Calu3 (cell line): ENCODE results near the gene AHSA1. TPM values are rescaled to one million over a fixed set of nuclear protein-coding genes. Genes with fewer than 3 reads are reported as not detected.

Experiments
- BruUV-seq: library from RNA; stranded (reverse); fragments of 400-500 nt; replicated peaks from 2 replicates; lab custom pipeline; 2021; lab: Mats Ljungman, UMichigan
- CTCF ChIA-PET: fragments of 300-600 bp; sonication (Branson Sonifier 250); formaldehyde crosslinking; loops from one replicate; lab custom pipeline; 2022; ENCODE audit warnings: antibody characterized with exemption; lab: Charles Lee
- DNase-seq: peaks from one replicate; pipeline ENCODE4 v3.0.0; 2022
- H3K27ac Mint-ChIP-seq: one replicate; pipeline ENCODE4 v1.8.0; 2022; ENCODE audit warnings: mixed read lengths; ENCODE audit not compliant: unreplicated experiment
- H3K27me3 Mint-ChIP-seq: one replicate; pipeline ENCODE4 v1.8.0; 2022; ENCODE audit warnings: mixed read lengths; ENCODE audit not compliant: unreplicated experiment
- H3K36me3 Mint-ChIP-seq: one replicate; pipeline ENCODE4 v1.8.0; 2022; ENCODE audit warnings: mild to moderate bottlenecking, moderate library complexity, mixed read lengths; ENCODE audit not compliant: insufficient read depth, unreplicated experiment
- H3K4me1 Mint-ChIP-seq: one replicate; pipeline ENCODE4 v1.8.0; 2022; ENCODE audit warnings: mild to moderate bottlenecking, low read depth, mixed read lengths; ENCODE audit not compliant: unreplicated experiment
- H3K4me3 Mint-ChIP-seq: one replicate; pipeline ENCODE4 v1.8.0; 2022; ENCODE audit warnings: mild to moderate bottlenecking, low read depth, moderate library complexity, mixed read lengths; ENCODE audit not compliant: unreplicated experiment
- H3K9me3 Mint-ChIP-seq: one replicate; pipeline ENCODE4 v1.8.0; 2022; ENCODE audit warnings: low read depth, mixed read lengths; ENCODE audit not compliant: unreplicated experiment
- intact Hi-C: fragments of 100-400 bp; cut with micrococcal nuclease; formaldehyde crosslinking; loops from one replicate; pipeline ENCODE4 v1.10.0; 2022; ENCODE audit not compliant: unreplicated experiment
- total RNA-seq: library from RNA; stranded (reverse); gene quantifications from 2 replicates; pipeline ENCODE4 v1.2.3, GENCODE V29; 2022
- TF ChIP-seq, protein P1 (sequence below): fragments of 200-600 bp; IDR thresholded peaks from one replicate; pipeline ENCODE4 v1.8.0; 2022; ENCODE audit warnings: antibody characterized with exemption; ENCODE audit not compliant: unreplicated experiment

AHSA1 gene
- total RNA-seq, 1 experiment from 2014 or later = 287 TPM

DNA sequence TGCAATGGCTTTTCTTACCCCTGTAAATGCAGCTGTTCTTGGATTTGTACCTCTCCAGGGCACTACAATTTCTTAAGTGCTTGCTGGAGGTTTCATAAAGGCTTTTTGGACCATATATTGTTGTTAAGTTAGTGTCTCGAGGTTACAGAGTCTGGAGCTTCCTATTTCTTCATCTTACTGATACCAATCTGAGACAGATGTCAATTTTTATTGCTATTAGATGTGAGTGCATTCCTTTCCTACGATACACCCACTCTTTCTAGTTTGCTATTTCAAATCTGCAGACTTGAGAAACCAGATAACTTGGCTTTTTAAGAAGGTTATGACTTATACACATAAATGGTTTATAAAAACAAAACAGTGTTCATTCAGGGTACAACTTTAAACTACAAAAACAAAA lies 36.7 kb upstream of the AHSA1 start:
- CTCF ChIA-PET = no interaction called here
- no TSS peak for BruUV-seq
- Mint-ChIP-seq H3K9me3 (peaks cover 3% of the 10 kb centered on the region), H3K27ac (no peak overlapping the region), H3K4me1 (peaks cover 12% of the 10 kb centered on the region), H3K36me3 (peaks cover 5% of the 10 kb centered on the region), H3K27me3 (no peaks in the 10 kb centered on the region), H3K4me3 (no peak overlapping the region)
- DNase-seq = no peak
- TF ChIP-seq, protein P1, sequence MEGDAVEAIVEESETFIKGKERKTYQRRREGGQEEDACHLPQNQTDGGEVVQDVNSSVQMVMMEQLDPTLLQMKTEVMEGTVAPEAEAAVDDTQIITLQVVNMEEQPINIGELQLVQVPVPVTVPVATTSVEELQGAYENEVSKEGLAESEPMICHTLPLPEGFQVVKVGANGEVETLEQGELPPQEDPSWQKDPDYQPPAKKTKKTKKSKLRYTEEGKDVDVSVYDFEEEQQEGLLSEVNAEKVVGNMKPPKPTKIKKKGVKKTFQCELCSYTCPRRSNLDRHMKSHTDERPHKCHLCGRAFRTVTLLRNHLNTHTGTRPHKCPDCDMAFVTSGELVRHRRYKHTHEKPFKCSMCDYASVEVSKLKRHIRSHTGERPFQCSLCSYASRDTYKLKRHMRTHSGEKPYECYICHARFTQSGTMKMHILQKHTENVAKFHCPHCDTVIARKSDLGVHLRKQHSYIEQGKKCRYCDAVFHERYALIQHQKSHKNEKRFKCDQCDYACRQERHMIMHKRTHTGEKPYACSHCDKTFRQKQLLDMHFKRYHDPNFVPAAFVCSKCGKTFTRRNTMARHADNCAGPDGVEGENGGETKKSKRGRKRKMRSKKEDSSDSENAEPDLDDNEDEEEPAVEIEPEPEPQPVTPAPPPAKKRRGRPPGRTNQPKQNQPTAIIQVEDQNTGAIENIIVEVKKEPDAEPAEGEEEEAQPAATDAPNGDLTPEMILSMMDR = no peak
- intact Hi-C loops = no loop called here

DNA sequence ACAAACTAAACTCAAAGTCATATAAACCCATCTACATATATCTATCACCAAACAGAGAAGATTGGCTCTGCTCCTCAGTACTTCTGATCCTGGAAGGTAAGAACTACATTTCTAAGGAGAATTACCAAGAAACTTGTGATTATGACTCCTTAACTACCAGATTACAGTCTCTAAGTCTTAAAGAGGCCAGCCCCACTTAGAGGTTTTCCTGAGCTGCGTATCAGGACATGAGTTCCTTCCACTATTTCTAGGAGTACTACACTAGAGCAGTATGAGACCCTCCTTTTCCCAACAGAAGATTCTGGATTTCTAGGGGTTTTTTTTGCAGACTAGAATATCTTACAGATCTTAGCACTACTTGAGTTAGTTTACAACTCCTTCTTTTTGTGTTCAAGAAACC lies 34.5 kb upstream of the AHSA1 start, which contains the start of gene NOXRED1:
NOXRED1 (minus strand) TSS at position 101 of the 400 bp plus-strand sequence. CDS start 634 bp downstream, outside the sequence.
- intact Hi-C loops = no loop called here
- H3K27ac Mint-ChIP-seq = no peak within 1 kb of the TSS
- H3K27me3 Mint-ChIP-seq = no peaks in the 10 kb centered on the region
- H3K36me3 Mint-ChIP-seq = peaks cover 15% of the 10 kb centered on the region
- no peak for DNase-seq
- H3K4me1 Mint-ChIP-seq = peaks cover 12% of the 10 kb centered on the region
- CTCF ChIA-PET = no interaction called here
- TF ChIP-seq, protein P1 = no peak
- H3K9me3 Mint-ChIP-seq = peaks cover 3% of the 10 kb centered on the region
- BruUV-seq = no TSS peak
- no peak within 1 kb of the TSS for H3K4me3 Mint-ChIP-seq

DNA sequence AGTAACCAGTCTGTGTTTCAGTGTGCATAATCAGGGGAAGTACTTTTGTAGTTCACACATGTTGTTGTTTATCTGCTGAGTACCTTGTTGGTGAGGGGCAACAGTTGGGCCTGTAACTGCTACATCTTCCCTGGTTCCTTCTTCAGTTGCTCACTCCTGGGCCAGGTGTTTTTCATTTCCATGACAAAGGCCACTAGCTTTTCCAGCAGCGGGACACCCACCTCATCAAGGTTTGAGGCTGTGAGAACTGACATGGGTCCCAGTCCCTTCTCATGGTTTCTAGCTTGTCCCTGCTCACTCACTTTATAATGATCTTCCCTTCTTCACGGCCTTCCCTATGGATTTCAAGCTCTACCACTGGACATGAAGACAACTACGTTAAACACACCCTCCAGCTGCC lies 33.0 kb upstream of the AHSA1 start:
- peaks cover 21% of the 10 kb centered on the region for H3K36me3 Mint-ChIP-seq
- TF ChIP-seq, protein P1 = no peak
- peaks cover 12% of the 10 kb centered on the region for H3K4me1 Mint-ChIP-seq
- CTCF ChIA-PET = interaction anchor here (0.5 kb wide), 1 partner anchor 319 kb away, joined by 4 read pairs; no protein-coding TSS in a partner anchor
- H3K27me3 Mint-ChIP-seq = no peaks in the 10 kb centered on the region
- H3K9me3 Mint-ChIP-seq = peaks cover 3% of the 10 kb centered on the region
- no peak for DNase-seq
- no peak overlapping the region for H3K27ac Mint-ChIP-seq
- intact Hi-C loops = no loop called here
- no TSS peak for BruUV-seq
- H3K4me3 Mint-ChIP-seq = no peak overlapping the region

DNA sequence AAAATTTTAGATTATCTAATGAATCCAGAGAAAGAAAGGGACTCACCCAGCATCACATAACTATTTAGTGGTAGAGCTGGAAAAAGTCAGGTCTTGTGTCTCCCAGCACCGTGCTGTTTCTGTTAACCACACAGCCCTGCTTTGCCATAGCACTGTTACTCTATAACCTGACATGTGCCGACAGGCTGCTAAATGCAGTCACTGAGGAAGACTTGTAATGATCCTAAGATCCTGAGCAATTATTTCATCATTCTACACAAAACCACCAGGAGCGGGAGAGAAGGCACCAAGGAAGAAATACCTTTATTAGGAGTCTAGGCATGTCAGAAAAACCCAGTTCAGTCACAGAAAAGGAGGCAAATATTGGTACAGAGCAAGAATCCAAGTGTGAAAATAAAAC lies 31.5 kb upstream of the AHSA1 start:
- CTCF ChIA-PET = no interaction called here
- Mint-ChIP-seq H3K4me1 (peaks cover 8% of the 10 kb centered on the region), H3K27ac (no peak overlapping the region), H3K9me3 (no peaks in the 10 kb centered on the region), H3K4me3 (no peak overlapping the region), H3K27me3 (no peaks in the 10 kb centered on the region), H3K36me3 (peaks cover 23% of the 10 kb centered on the region)
- BruUV-seq = no TSS peak
- DNase-seq = no peak
- TF ChIP-seq, protein P1 = no peak
- intact Hi-C loops = no loop called here
